AG09319 (cell line): ENCODE data around the gene PRM2.
"Not testable (repeated sequence)": the region's sequence is repeated elsewhere in the genome, so short reads cannot be mapped to it uniquely, and the experiment has no call there.

Source experiments
- DNase-seq: peaks from one replicate; pipeline ENCODE4 v3.0.0-alpha.2; 2010; ENCODE audit warnings: low read depth; ENCODE audit errors: extremely low read depth
- CTCF ChIP-seq: IDR thresholded peaks from 2 replicates; pipeline ENCODE4 v1.5.1; 2011; ENCODE audit warnings: low read depth, mild to moderate bottlenecking, inconsistent platforms, low read length, moderate library complexity

PRM2 gene

DNA sequence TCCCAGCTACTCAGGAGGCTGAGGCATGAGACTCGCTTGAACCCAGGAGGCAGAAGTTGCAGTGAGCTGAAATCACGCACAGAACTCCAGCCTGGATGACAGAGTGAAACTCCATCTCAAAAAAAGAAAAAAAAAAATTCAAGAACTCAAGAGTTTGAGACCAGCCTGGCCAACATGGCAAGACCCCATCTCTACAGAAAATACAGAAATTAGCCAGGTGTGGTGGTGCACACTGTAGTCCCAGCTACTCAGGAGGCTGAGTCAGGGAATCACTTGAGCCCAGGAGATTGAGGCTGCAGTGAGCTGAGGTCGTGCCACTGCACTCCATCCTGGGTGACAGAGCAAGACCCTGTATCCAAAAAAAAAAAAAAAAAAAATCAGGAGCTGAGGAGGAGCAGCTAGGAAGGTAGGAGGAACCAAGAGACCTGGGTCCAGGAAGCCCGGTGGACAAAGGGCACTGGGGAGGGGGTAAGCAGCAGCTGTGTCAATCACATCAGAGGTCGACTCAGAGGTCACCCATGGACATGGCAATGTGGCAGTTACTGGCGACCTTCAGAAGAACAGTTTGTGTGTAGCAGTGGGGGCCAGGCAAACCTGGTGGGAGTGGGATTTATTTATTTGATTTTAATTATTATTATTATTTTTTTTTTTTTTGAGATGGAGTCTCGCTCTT lies 15.9 kb upstream of the PRM2 start:
- DNase-seq: no peak
- no peak for TF ChIP-seq CTCF

DNA sequence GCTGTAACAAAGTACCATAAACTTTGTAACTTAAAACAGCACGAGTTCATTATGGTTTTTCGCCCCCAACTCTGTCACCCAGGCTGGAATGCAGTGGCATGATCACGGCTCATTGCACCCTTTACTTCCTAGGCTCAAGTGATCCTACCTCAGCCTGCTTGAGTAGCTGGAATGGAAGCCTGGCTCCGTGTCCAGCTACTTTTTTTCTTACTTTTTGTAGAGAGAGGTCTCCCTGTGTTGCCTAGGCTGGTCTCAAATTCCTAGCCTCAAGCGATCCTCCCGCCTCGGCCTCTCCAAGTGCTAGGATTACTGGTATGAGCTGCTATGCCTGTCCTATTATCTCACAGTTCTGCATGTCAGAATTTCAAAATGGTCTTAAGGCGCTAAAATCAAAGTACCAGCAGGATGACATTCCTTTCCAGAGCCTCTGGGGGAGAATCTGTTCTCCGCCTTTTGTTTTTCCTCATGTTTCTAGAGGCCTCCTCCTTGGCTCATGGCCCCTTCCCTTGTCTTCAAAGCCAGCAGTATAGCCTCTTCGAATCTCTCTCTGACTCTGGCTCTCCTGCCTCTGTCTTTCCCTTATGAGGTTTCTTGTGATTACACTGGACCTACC lies 14.9 kb upstream of the PRM2 start:
- DNase-seq: no peak
- no peak for TF ChIP-seq CTCF

DNA sequence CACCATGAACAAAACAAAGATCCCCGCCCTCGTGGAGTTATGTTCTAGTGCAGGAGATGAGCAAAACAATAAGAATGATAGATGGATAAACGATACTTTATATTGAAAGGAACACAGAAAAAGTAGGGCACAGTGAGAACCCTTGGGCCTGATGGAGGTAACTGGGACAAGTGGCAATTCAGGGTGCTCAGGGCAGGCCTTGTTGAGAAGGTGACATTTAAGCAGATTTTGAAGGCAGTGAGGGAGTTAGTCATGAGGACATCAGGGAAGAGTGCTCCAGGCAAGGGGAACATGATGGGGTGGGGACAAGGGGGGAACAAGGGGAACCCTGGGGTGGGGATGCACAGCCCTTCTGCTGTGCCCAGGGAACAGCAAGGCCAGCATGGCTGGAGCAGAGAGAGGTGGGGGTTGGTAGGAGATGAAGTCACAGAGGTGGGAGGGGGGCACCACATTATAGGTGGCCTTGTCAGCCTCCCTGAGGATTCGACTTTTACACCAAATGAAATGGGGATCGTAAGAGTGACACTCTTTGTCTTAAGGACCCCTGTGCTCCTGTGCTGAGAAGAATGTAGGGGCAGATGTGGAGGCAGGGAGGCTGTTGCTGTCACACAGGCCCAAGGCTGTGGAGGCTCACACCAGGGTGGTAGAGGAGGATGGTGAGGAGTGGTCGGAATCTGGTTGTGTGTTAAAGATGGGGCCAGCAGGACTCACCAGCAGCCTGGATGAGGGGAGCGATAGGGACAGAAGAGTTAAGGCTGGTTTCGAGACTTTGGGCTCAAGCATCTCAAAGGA lies 14.0 kb upstream of the PRM2 start:
- TF ChIP-seq CTCF: no peak
- DNase-seq: no peak

DNA sequence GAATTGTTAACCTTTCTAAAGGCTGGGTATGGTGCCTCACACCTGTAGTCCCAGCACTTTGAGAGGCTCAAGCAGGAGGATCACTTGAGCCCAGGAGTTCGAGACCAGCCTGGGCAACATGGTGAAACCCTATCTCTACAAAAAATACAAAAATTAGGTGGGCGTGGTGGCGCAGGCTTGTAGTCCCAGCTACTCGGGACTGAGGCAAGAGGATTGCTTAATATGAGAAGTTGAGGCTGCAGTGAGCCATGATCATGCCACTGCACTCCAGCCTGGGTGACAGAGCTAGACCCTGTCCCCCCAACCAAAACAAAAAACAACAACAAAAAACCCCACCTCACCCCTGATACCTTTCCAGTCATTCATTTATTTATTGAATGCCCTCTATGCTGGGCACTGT lies 13.4 kb upstream of the PRM2 start:
- DNase-seq: not testable (repeated sequence)

- DNase-seq: no peak
- no peak for TF ChIP-seq CTCF
Observed at GRCh38 chr16:11289202-11289601, 12.9 kb upstream of the PRM2 start.

- no peak for DNase-seq
- TF ChIP-seq CTCF: no peak
Observed at GRCh38 chr16:11285842-11286241, 9.6 kb upstream of the PRM2 start.

- DNase-seq: no peak
- TF ChIP-seq CTCF: no peak
Observed at GRCh38 chr16:11283820-11284248, 7.6 kb upstream of the PRM2 start.
